Keratinocyte (primary cell): ENCODE data around the gene CACNG7. TPM values are rescaled to one million over a fixed set of nuclear protein-coding genes. Genes with fewer than 3 reads are reported as not detected.

Experiments used
- DNase-seq: peaks from one replicate; pipeline ENCODE4 v3.0.0-alpha.2; 2011; ENCODE audit warnings: low read depth, missing footprints, low spot score
- FAIRE-seq: peaks from 2 replicates; lab custom pipeline; 2011; peaks lifted over from hg19 to GRCh38; lab: Jason Lieb, UNC
- H2AFZ ChIP-seq: 2 replicates; pipeline ENCODE4 v1.6.0; 2012; ENCODE audit warnings: low read length, control low read depth, inconsistent platforms; ENCODE audit not compliant: control insufficient read depth
- H3K27ac ChIP-seq: 2 replicates; pipeline ENCODE4 v1.5.1; 2011; ENCODE audit warnings: low read length; ENCODE audit not compliant: control insufficient read depth, insufficient read depth
- H3K27me3 ChIP-seq: 3 replicates; pipeline ENCODE4 v1.6.0; 2011; ENCODE audit warnings: low read length; ENCODE audit not compliant: control insufficient read depth, insufficient read depth; ENCODE audit errors: extremely low read depth
- H3K36me3 ChIP-seq, 2 experiments: 2 replicates in 1 of 2; 3 replicates in 1 of 2; pipeline ENCODE4 v1.5.1; 2011; ENCODE audit warnings: low read length in 2 of 2, mild to moderate bottlenecking in 1 of 2; ENCODE audit not compliant: control insufficient read depth in 2 of 2, insufficient read depth in 2 of 2; ENCODE audit errors: extremely low read depth in 1 of 2
- H3K4me1 ChIP-seq: 3 replicates; pipeline ENCODE4 v1.5.1; 2011; ENCODE audit warnings: low read length; ENCODE audit not compliant: control insufficient read depth, insufficient read depth; ENCODE audit errors: extremely low read depth
- H3K4me2 ChIP-seq: 3 replicates; pipeline ENCODE4 v1.6.0; 2011; ENCODE audit warnings: low read depth, low read length; ENCODE audit not compliant: control insufficient read depth, insufficient read depth; ENCODE audit errors: extremely low read depth
- H3K4me3 ChIP-seq, 3 experiments: fragments of 200-600 bp in 1 of 3; sonication (generic) in 1 of 3; 2 replicates in 2 of 3; 3 replicates in 1 of 3; pipeline ENCODE4 v1.5.1; 2011 to 2016; ENCODE audit warnings: low read length in 3 of 3, mild to moderate bottlenecking in 3 of 3, control low read depth in 2 of 3, inconsistent platforms in 1 of 3, low read depth in 1 of 3, mixed read lengths in 1 of 3, mixed run types in 1 of 3, moderate library complexity in 1 of 3; ENCODE audit not compliant: control insufficient read depth in 2 of 3, insufficient read depth in 2 of 3; ENCODE audit errors: extremely low read depth in 1 of 3
- H3K79me2 ChIP-seq: 2 replicates; pipeline ENCODE4 v1.6.0; 2012; ENCODE audit warnings: low read length; ENCODE audit not compliant: control insufficient read depth, insufficient read depth
- H3K9ac ChIP-seq: 3 replicates; pipeline ENCODE4 v1.6.0; 2011; ENCODE audit warnings: low read length; ENCODE audit not compliant: control insufficient read depth, insufficient read depth; ENCODE audit errors: extremely low read depth
- H3K9me1 ChIP-seq: 3 replicates; pipeline ENCODE4 v1.6.0; 2011; ENCODE audit warnings: low read length; ENCODE audit not compliant: control insufficient read depth, insufficient read depth; ENCODE audit errors: extremely low read depth
- H3K9me3 ChIP-seq: 2 replicates; pipeline ENCODE4 v1.5.1; 2012; ENCODE audit warnings: low read depth, low read length; ENCODE audit not compliant: control insufficient read depth
- H4K20me1 ChIP-seq: 3 replicates; pipeline ENCODE4 v1.6.0; 2011; ENCODE audit warnings: low read length; ENCODE audit not compliant: control insufficient read depth, insufficient read depth; ENCODE audit errors: extremely low read depth
- CTCF ChIP-seq, 3 experiments: IDR thresholded peaks in 1 of 3; conservative IDR thresholded peaks in 1 of 3; optimal IDR thresholded peaks in 1 of 3; 2 replicates in 2 of 3; 3 replicates in 1 of 3; pipeline versions ENCODE3 to v1.5.1; 2011; ENCODE audit warnings: low read length in 3 of 3, mild to moderate bottlenecking in 3 of 3, moderate library complexity in 2 of 3, control low read depth in 1 of 3, inconsistent platforms in 1 of 3; ENCODE audit not compliant: insufficient read depth in 2 of 3; ENCODE audit errors: extremely low read depth in 1 of 3
- EZH2 ChIP-seq: IDR thresholded peaks from one replicate; pipeline ENCODE4 v1.6.1; 2012; ENCODE audit warnings: inconsistent platforms, mild to moderate bottlenecking, low read length, moderate library complexity
- dilution Hi-C: fragments of 300-500 bp; cut with MboI; formaldehyde crosslinking; loops from one replicate; pipeline ENCODE4 v1.7.0; 2020; ENCODE audit warnings: low sequenced_read_pairs; ENCODE audit not compliant: extremely low pct_ligation_motif_present
- polyA plus RNA-seq, 5 experiments: library from polyadenylated mRNA; depleted of rRNA in 3 of 5; stranded (reverse) in 3 of 5; stranded (forward) in 1 of 5; unstranded in 1 of 5; fragments of >200 nt; gene quantifications; 1 replicate in 1 of 5; 2 replicates in 3 of 5; 3 replicates in 1 of 5; pipeline versions ENCODE4 v1.2.1 to v1.2.3, GENCODE V29; 2011 to 2012; ENCODE audit warnings: missing spikeins in 2 of 5, low read depth in 1 of 5, low replicate concordance in 1 of 5

Gene CACNG7
- polyA plus RNA-seq, 1 donor (not counting 4 experiments of a cell fraction or from before 2014, with no cell fraction given), result not detected

- TF ChIP-seq CTCF (optimal IDR thresholded peaks at IDR 0.05 in 1 of 3, IDR thresholded peaks at IDR 0.05 in 1 of 3, conservative IDR thresholded peaks at IDR 0.05 in 1 of 3; ENCODE audit: extremely low read depth in 1 of 3, insufficient read depth in 2 of 3, low read length in 3 of 3) (no peak), EZH2 (no peak)
- no peak overlapping the region for H3K4me3 ChIP-seq
- dilution Hi-C loops, result no loop called here
- H3K9ac ChIP-seq, result no peak overlapping the region
- peaks cover 2% of the 10 kb centered on the region for H3K4me1 ChIP-seq
- DNase-seq (no peak), FAIRE-seq (no peak)
- peaks cover 3% of the 10 kb centered on the region for H3K27me3 ChIP-seq
- no peak overlapping the region for H2AFZ ChIP-seq
- H3K36me3 ChIP-seq, result no peaks in the 10 kb centered on the region
- H4K20me1 ChIP-seq, result no peaks in the 10 kb centered on the region
- no peaks in the 10 kb centered on the region for H3K9me1 ChIP-seq
- no peaks in the 10 kb centered on the region for H3K9me3 ChIP-seq
- no peak overlapping the region for H3K27ac ChIP-seq
- no peak overlapping the region for H3K4me2 ChIP-seq
- H3K79me2 ChIP-seq, result no peaks in the 10 kb centered on the region
Observed at GRCh38 chr19:53900191-53900860, 8.8 kb upstream of the CACNG7 start.

GRCh38 chr19:53903055-53903680 lies 5.9 kb upstream of the CACNG7 start:
- Histone ChIP-seq H3K9ac (no peak overlapping the region), H3K9me1 (no peaks in the 10 kb centered on the region), H3K9me3 (no peaks in the 10 kb centered on the region), H2AFZ (no peak overlapping the region), H3K79me2 (no peaks in the 10 kb centered on the region), H4K20me1 (no peaks in the 10 kb centered on the region), H3K27ac (no peak overlapping the region), H3K4me3 (no peak overlapping the region), H3K4me2 (no peak overlapping the region), H3K27me3 (peaks cover 18% of the 10 kb centered on the region), H3K36me3 (no peaks in the 10 kb centered on the region), H3K4me1 (peaks cover 2% of the 10 kb centered on the region)
- FAIRE-seq, result peak; percentile 51
- no peak for DNase-seq
- TF ChIP-seq EZH2 (no peak), CTCF (optimal IDR thresholded peaks at IDR 0.05 in 1 of 3, IDR thresholded peaks at IDR 0.05 in 1 of 3, conservative IDR thresholded peaks at IDR 0.05 in 1 of 3; ENCODE audit: extremely low read depth in 1 of 3, insufficient read depth in 2 of 3, low read length in 3 of 3) (no peak)
- dilution Hi-C loops, result no loop called here
